OCI-LY7 (cell line): ENCODE measurements around the gene AGPAT3. TPM values are rescaled to one million over a fixed set of nuclear protein-coding genes. Genes with fewer than 3 reads are reported as not detected.

Experiments used
- BruUV-seq: library from RNA; stranded (reverse); fragments of 400-500 nt; replicated peaks from 2 replicates; lab custom pipeline; 2021; lab: Mats Ljungman, UMichigan
- CTCF ChIA-PET: fragments of 300-600 bp; sonication (Branson Sonifier 250); formaldehyde crosslinking; loops from one replicate; lab custom pipeline; 2022; ENCODE audit warnings: antibody characterized with exemption; ENCODE audit not compliant: unreplicated experiment; lab: Charles Lee
- POLR2A ChIA-PET: fragments of 300-600 bp; sonication (Branson Sonifier 250); formaldehyde crosslinking; loops from one replicate; lab custom pipeline; 2022; ENCODE audit warnings: antibody characterized with exemption; lab: Charles Lee
- DNase-seq: peaks from one replicate; pipeline ENCODE4 v3.0.0-alpha.2; 2015; ENCODE audit warnings: low spot score
- H2AFZ ChIP-seq: fragments of 200-600 bp; sonication (generic), shearing (Covaris generic); 2 replicates; pipeline ENCODE4 v1.6.1; 2014; ENCODE audit warnings: mild to moderate bottlenecking, antibody characterized with exemption, low read length, moderate library complexity
- H3K27ac ChIP-seq: fragments of 200-600 bp; sonication (generic); 2 replicates; pipeline ENCODE4 v1.5.1; 2014; ENCODE audit warnings: mixed run types, low read depth, mild to moderate bottlenecking, moderate library complexity, low read length, inconsistent platforms; ENCODE audit not compliant: poor library complexity, severe bottlenecking
- H3K36me3 ChIP-seq: fragments of 200-600 bp; sonication (generic); 2 replicates; pipeline ENCODE4 v1.6.1; 2014; ENCODE audit warnings: mild to moderate bottlenecking, antibody characterized with exemption, low read length, moderate library complexity, mixed read lengths; ENCODE audit not compliant: insufficient read depth
- H3K4me1 ChIP-seq: fragments of 200-600 bp; sonication (generic); 2 replicates; pipeline ENCODE4 v1.5.1; 2014; ENCODE audit warnings: mild to moderate bottlenecking, low read length; ENCODE audit not compliant: insufficient read depth, poor library complexity, severe bottlenecking
- H3K4me2 ChIP-seq: fragments of 200-600 bp; sonication (generic); 2 replicates; pipeline ENCODE4 v1.6.1; 2014; ENCODE audit warnings: mild to moderate bottlenecking, low read length
- H3K4me3 ChIP-seq: fragments of 200-600 bp; sonication (generic); 2 replicates; pipeline ENCODE4 v1.5.1; 2014; ENCODE audit warnings: mild to moderate bottlenecking, low read depth, low read length; ENCODE audit not compliant: poor library complexity, severe bottlenecking
- H3K79me2 ChIP-seq: fragments of 200-600 bp; sonication (generic); 2 replicates; pipeline ENCODE4 v1.6.1; 2016; ENCODE audit warnings: low read depth, mild to moderate bottlenecking, low read length, moderate library complexity, mixed read lengths; ENCODE audit not compliant: insufficient read depth
- H3K9me2 ChIP-seq: fragments of 200-600 bp; sonication (generic); 2 replicates; pipeline ENCODE4 v1.6.1; 2016; ENCODE audit warnings: mild to moderate bottlenecking, low read length, mixed read lengths; ENCODE audit not compliant: insufficient read depth
- H3K9me3 ChIP-seq: fragments of 200-600 bp; sonication (generic); 2 replicates; pipeline ENCODE4 v1.6.1; 2014; ENCODE audit warnings: mild to moderate bottlenecking, mixed run types, low read length, mixed read lengths
- H4K20me1 ChIP-seq: fragments of 200-600 bp; sonication (generic); 2 replicates; pipeline ENCODE4 v1.6.1; 2014; ENCODE audit warnings: mild to moderate bottlenecking, antibody characterized with exemption, low read length, moderate library complexity, mixed read lengths; ENCODE audit not compliant: insufficient read depth
- CTCF ChIP-seq: fragments of 200-600 bp; sonication (generic); conservative IDR thresholded peaks from 2 replicates; pipeline ENCODE4 v1.5.1; 2014; ENCODE audit warnings: mild to moderate bottlenecking, antibody characterized with exemption, low read length, moderate library complexity, mixed read lengths
- EZH2phosphoT487 ChIP-seq: fragments of 200-600 bp; sonication (generic); IDR thresholded peaks from 2 replicates; pipeline ENCODE4 v1.6.1; 2018; ENCODE audit warnings: low read depth, borderline replicate concordance, mild to moderate bottlenecking, mixed run types, antibody characterized with exemption, low read length, moderate library complexity, mixed read lengths
- intact Hi-C: fragments of 100-400 bp; cut with micrococcal nuclease; formaldehyde crosslinking; loops from one replicate; pipeline ENCODE4 v1.10.0; 2022; ENCODE audit not compliant: unreplicated experiment
- total RNA-seq, 2 experiments: library from RNA; depleted of rRNA in 1 of 2; stranded (reverse); fragments of >200 nt in 1 of 2; shearing (Covaris generic) in 1 of 2; gene quantifications; 2 replicates each; pipeline ENCODE4 v1.2.3, GENCODE V29; 2014 to 2022

Gene AGPAT3
- total RNA-seq, 2 experiments from 2014 or later = 9.2 to 33.4 TPM

- intact Hi-C loops = no loop called here
- no peaks in the 10 kb centered on the region for H3K9me3 ChIP-seq
- H3K4me3 ChIP-seq = no peak overlapping the region
- no peak overlapping the region for H2AFZ ChIP-seq
- H3K4me2 ChIP-seq = no peak overlapping the region
- ChIA-PET POLR2A (no interaction called here), CTCF (no interaction called here)
- no peaks in the 10 kb centered on the region for H3K79me2 ChIP-seq
- TF ChIP-seq EZH2phosphoT487 (no peak), CTCF (no peak)
- H3K4me1 ChIP-seq = no peaks in the 10 kb centered on the region
- no peaks in the 10 kb centered on the region for H3K9me2 ChIP-seq
- DNase-seq = no peak
- no peaks in the 10 kb centered on the region for H3K36me3 ChIP-seq
- no TSS peak for BruUV-seq
- no peak overlapping the region for H3K27ac ChIP-seq
- no peaks in the 10 kb centered on the region for H4K20me1 ChIP-seq
Measured at GRCh38 chr21:43919871-43920801, 55.1 kb downstream of the AGPAT3 start.

- Histone ChIP-seq H2AFZ (no peak overlapping the region), H4K20me1 (no peaks in the 10 kb centered on the region), H3K4me3 (no peak overlapping the region), H3K9me3 (no peaks in the 10 kb centered on the region), H3K4me1 (no peaks in the 10 kb centered on the region), H3K79me2 (no peaks in the 10 kb centered on the region), H3K9me2 (no peaks in the 10 kb centered on the region), H3K4me2 (no peak overlapping the region), H3K36me3 (no peaks in the 10 kb centered on the region), H3K27ac (no peak overlapping the region)
- intact Hi-C loops = no loop called here
- no peak for DNase-seq
- ChIA-PET CTCF (no interaction called here), POLR2A (interaction anchor here (0.8 kb wide), 1 partner anchor 17 kb away, joined by 3 read pairs; no protein-coding TSS in a partner anchor)
- no TSS peak for BruUV-seq
- TF ChIP-seq EZH2phosphoT487 = no peak
- TF ChIP-seq CTCF = no peak
Measured at GRCh38 chr21:43921571-43921978, 56.6 kb downstream of the AGPAT3 start.
